Kidney (tissue), 14 donors: Measurements from ENCODE around the gene INF2. TPM values are rescaled to one million over a fixed set of nuclear protein-coding genes. Genes with fewer than 3 reads are reported as not detected.
A peak's percentile ranks its signal among the peaks of the same experiment; 100 is the strongest.

Experiments used
- DNase-seq, 5 donors: peaks; one replicate each; pipeline ENCODE4 v3.0.0-alpha.2; 2013 to 2020
- FAIRE-seq: peaks from 2 replicates; lab custom pipeline; 2012; peaks lifted over from hg19 to GRCh38; lab: Jason Lieb, UNC
- H3K27ac ChIP-seq, 2 donors: one replicate each; pipeline ENCODE4 v1.7.0; 2013; ENCODE audit warnings: low read depth in 2 of 2, low read length in 2 of 2, inconsistent platforms in 1 of 2
- H3K27me3 ChIP-seq: one replicate; pipeline ENCODE4 v1.7.1; 2013; ENCODE audit warnings: low read length, inconsistent platforms; ENCODE audit not compliant: control insufficient read depth, insufficient read depth
- H3K36me3 ChIP-seq, 3 donors: one replicate each; pipeline versions ENCODE4 v1.7.0 to v1.7.1; 2013; ENCODE audit warnings: low read length in 3 of 3, control low read depth in 1 of 3, inconsistent platforms in 1 of 3; ENCODE audit not compliant: insufficient read depth in 3 of 3, control insufficient read depth in 2 of 3
- H3K4me1 ChIP-seq, 3 donors: one replicate each; pipeline versions ENCODE4 v1.7.0 to v1.7.1; 2013; ENCODE audit warnings: low read length in 3 of 3, inconsistent platforms in 1 of 3, low read depth in 1 of 3; ENCODE audit not compliant: control insufficient read depth in 2 of 3, insufficient read depth in 2 of 3
- H3K4me3 ChIP-seq, 3 donors: one replicate each; pipeline versions ENCODE4 v1.7.0 to v1.8.1; 2013; ENCODE audit warnings: low read length in 3 of 3, control low read depth in 1 of 3, inconsistent platforms in 1 of 3
- H3K9ac ChIP-seq, 3 donors: one replicate each; pipeline versions ENCODE4 v1.7.0 to v1.7.1; 2013; ENCODE audit warnings: low read length in 3 of 3, control low read depth in 1 of 3, inconsistent platforms in 1 of 3
- H3K9me3 ChIP-seq, 3 donors: one replicate each; pipeline versions ENCODE4 v1.7.0 to v1.7.1; 2013; ENCODE audit warnings: low read length in 3 of 3, control low read depth in 1 of 3, inconsistent platforms in 1 of 3; ENCODE audit not compliant: control insufficient read depth in 2 of 3, insufficient read depth in 1 of 3
- intact Hi-C: fragments of 100-400 bp; cut with DNase I; formaldehyde crosslinking; loops from one replicate; pipeline ENCODE4 v1.11.1; 2022
- polyA plus RNA-seq: library from polyadenylated mRNA; stranded (reverse); fragments of 350-450 nt; fragmentation: Illumina TruSeq; extraction: RNeasy Lipid Tissue Mini Kit (QIAGEN cat#74804); gene quantifications from one replicate; pipeline ENCODE4 v1.2.3, GENCODE V29; 2014; ENCODE audit warnings: low read depth, low replicate concordance; ENCODE audit not compliant: insufficient read depth
- total RNA-seq: library from RNA; stranded (reverse); fragmentation: NEBNext Ultra II Directional; extraction: Animal tissue kit (Norgen Biotek cat#: 25700); gene quantifications from one replicate; pipeline ENCODE4 v1.2.1, GENCODE V29; 2021
- TF ChIP-seq, protein P1 (sequence below): IDR thresholded peaks from 3 replicates; pipeline ENCODE4 v1.5.1; 2012; ENCODE audit warnings: mild to moderate bottlenecking, moderate library complexity, borderline replicate concordance; ENCODE audit not compliant: insufficient read depth; ENCODE audit errors: extremely low read depth
- donor health status: control.
- donor health status: control.
- donor health status: control.
- donor health status: control.
- donor health status: control.
- donor health status: DM: yes; HTN: yes; CAD: no.
- donor health status: Normal renal cell carcinoma (clear cell type).

The INF2 gene
- total and polyA plus RNA-seq, 2 donors from 2014 or later: 58.5 to 82.7 TPM

DNA sequence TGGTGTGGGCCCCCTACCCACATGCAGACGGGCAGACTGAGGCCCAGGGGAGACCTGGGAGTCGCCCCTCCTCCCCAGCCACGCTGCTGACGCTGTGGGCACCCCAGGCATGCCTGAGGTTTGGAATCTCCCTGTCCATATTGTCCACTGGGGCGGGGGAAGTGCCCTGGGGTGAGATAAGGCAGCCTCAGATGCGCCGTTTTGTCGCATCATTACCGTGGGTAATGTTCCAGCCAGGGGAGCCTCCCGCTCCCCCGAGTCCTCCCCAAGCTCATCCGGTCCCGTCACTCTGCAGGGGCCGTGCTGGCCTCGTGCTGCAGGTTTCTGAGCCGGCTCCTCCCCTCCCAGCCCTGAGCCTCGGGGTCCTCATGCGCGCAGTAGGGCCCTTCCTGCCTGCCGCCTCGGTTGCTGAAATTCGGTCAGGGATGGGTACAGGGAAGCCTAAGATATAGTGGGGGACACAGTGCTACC is 11.4 kb downstream of the INF2 start:
- H3K27ac ChIP-seq: no peak overlapping the region
- TF ChIP-seq, protein P1, sequence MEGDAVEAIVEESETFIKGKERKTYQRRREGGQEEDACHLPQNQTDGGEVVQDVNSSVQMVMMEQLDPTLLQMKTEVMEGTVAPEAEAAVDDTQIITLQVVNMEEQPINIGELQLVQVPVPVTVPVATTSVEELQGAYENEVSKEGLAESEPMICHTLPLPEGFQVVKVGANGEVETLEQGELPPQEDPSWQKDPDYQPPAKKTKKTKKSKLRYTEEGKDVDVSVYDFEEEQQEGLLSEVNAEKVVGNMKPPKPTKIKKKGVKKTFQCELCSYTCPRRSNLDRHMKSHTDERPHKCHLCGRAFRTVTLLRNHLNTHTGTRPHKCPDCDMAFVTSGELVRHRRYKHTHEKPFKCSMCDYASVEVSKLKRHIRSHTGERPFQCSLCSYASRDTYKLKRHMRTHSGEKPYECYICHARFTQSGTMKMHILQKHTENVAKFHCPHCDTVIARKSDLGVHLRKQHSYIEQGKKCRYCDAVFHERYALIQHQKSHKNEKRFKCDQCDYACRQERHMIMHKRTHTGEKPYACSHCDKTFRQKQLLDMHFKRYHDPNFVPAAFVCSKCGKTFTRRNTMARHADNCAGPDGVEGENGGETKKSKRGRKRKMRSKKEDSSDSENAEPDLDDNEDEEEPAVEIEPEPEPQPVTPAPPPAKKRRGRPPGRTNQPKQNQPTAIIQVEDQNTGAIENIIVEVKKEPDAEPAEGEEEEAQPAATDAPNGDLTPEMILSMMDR: no peak
- intact Hi-C loops: loop anchor here (5.0 kb wide), 1 partner anchor 48 kb away; no protein-coding TSS in a partner anchor
- peaks cover 0 to 13% (median 0%) of the 10 kb centered on the region in 3 donors for H3K4me1 ChIP-seq
- no peaks in the 10 kb centered on the region for H3K9me3 ChIP-seq
- FAIRE-seq (no peak), DNase-seq (peak in 1 of 5 donors; percentile 29)
- no peak overlapping the region for H3K4me3 ChIP-seq
- H3K27me3 ChIP-seq: no peaks in the 10 kb centered on the region
- H3K9ac ChIP-seq: no peak overlapping the region
- peaks cover 0 to 3% (median 3%) of the 10 kb centered on the region in 3 donors for H3K36me3 ChIP-seq

DNA sequence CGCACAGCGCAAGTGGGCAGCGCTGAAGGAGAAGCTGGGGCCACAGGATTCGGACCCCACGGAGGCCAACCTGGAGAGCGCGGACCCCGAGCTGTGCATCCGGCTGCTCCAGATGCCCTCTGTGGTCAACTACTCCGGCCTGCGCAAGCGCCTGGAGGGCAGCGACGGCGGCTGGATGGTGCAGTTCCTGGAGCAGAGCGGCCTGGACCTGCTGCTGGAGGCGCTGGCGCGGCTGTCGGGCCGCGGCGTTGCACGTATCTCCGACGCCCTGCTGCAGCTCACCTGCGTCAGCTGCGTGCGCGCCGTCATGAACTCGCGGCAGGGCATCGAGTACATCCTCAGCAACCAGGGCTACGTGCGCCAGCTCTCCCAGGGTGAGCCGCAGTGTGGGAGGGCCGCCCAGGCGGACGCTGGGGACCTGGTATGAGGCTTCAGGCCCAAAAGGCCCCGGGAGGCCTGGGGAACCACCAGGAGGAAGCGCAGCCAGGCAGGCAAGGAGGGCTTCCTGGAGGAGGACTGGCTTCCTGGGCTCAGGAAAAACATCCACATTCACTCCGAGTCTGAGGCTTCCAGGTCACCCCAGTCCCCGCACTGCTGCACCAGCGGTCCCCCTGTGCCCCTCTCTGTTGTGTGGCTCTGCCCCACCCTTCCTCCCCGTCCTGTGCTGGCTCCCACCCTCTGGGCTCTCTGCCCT is 12.1 kb downstream of the INF2 start:
- Histone ChIP-seq H3K27me3 (no peaks in the 10 kb centered on the region), H3K9me3 (no peaks in the 10 kb centered on the region), H3K27ac (no peak overlapping the region), H3K4me3 (no peak overlapping the region), H3K4me1 (peaks cover 0 to 5% (median 0%) of the 10 kb centered on the region in 3 donors), H3K9ac (no peak overlapping the region), H3K36me3 (peaks cover 0 to 3% (median 3%) of the 10 kb centered on the region in 3 donors)
- FAIRE-seq (no peak), DNase-seq (no peak)
- TF ChIP-seq, protein P1: no peak
- intact Hi-C loops: loop anchor here (5.0 kb wide), 1 partner anchor 49 kb away; no protein-coding TSS in a partner anchor

DNA sequence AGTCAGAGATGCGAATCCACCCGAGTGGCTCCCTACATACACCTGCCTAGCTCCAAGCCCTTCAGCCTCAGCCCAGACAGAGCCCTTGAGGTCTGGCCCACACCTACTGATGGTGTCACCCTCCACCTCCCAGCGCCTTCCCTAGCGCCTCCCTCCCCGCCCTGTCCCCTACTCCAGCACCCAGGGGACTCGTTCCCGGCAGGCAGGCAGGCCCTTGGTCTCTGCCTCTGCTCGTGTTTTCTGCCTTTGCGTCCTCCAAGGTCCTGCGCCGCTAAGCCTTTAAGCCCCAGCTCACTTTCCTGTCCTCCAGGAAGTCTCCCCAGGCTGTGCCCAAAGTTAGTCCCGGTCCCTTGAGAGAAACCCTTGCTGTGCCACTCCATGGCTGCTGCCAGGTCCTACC is 12.7 kb downstream of the INF2 start:
- Histone ChIP-seq H3K9ac (no peak overlapping the region), H3K27ac (no peak overlapping the region), H3K4me1 (peaks cover 0 to 5% (median 0%) of the 10 kb centered on the region in 3 donors), H3K27me3 (no peaks in the 10 kb centered on the region), H3K36me3 (peaks cover 0 to 3% (median 3%) of the 10 kb centered on the region in 3 donors), H3K4me3 (no peak overlapping the region), H3K9me3 (no peaks in the 10 kb centered on the region)
- DNase-seq (no peak), FAIRE-seq (no peak)
- intact Hi-C loops: loop anchor here (5.0 kb wide), 1 partner anchor 50 kb away; no protein-coding TSS in a partner anchor
- TF ChIP-seq, protein P1: no peak
